ENCODE measurements around the gene RBFA.

Gene RBFA

GRCh38 chr18:80067321-80067720 lies 33.1 kb downstream of the RBFA start:
- Histone ChIP-seq H3K4me3 (ENCODE audit: severe bottlenecking) (no peak overlapping the region), H3K9me3 (ENCODE audit: severe bottlenecking) (no peaks in the 10 kb centered on the region), H3K4me1 (ENCODE audit: insufficient read depth, poor library complexity, severe bottlenecking) (no peaks in the 10 kb centered on the region), H3K27ac (ENCODE audit: poor library complexity, severe bottlenecking) (no peak overlapping the region), H3K36me3 (ENCODE audit: low read depth) (no peaks in the 10 kb centered on the region), H3K27me3 (ENCODE audit: insufficient read depth, poor library complexity, severe bottlenecking) (no peaks in the 10 kb centered on the region)
- TF ChIP-seq CTCF (IDR thresholded peaks at IDR 0.05; ENCODE audit: poor library complexity, severe bottlenecking) = no peak
- no peak for ATAC-seq (ENCODE audit: low read depth)
- no peak for DNase-seq (ENCODE audit: low spot score)

- no peak for TF ChIP-seq CTCF (IDR thresholded peaks at IDR 0.05; ENCODE audit: poor library complexity, severe bottlenecking)
- H3K4me1 ChIP-seq (ENCODE audit: insufficient read depth, poor library complexity, severe bottlenecking) = no peaks in the 10 kb centered on the region
- no peak for ATAC-seq (ENCODE audit: low read depth)
- no peak for DNase-seq (ENCODE audit: low spot score)
- no peak overlapping the region for H3K4me3 ChIP-seq (ENCODE audit: severe bottlenecking)
- H3K27me3 ChIP-seq (ENCODE audit: insufficient read depth, poor library complexity, severe bottlenecking) = no peaks in the 10 kb centered on the region
- no peak overlapping the region for H3K27ac ChIP-seq (ENCODE audit: poor library complexity, severe bottlenecking)
- no peaks in the 10 kb centered on the region for H3K36me3 ChIP-seq (ENCODE audit: low read depth)
- no peaks in the 10 kb centered on the region for H3K9me3 ChIP-seq (ENCODE audit: severe bottlenecking)
Observed at GRCh38 chr18:80067897-80068296, 33.7 kb downstream of the RBFA start.

- TF ChIP-seq CTCF (IDR thresholded peaks at IDR 0.05; ENCODE audit: poor library complexity, severe bottlenecking) = no peak
- DNase-seq (ENCODE audit: low spot score) (no peak), ATAC-seq (ENCODE audit: low read depth) (no peak)
- Histone ChIP-seq H3K4me1 (ENCODE audit: insufficient read depth, poor library complexity, severe bottlenecking) (no peaks in the 10 kb centered on the region), H3K4me3 (ENCODE audit: severe bottlenecking) (no peak overlapping the region), H3K36me3 (ENCODE audit: low read depth) (no peaks in the 10 kb centered on the region), H3K9me3 (ENCODE audit: severe bottlenecking) (no peaks in the 10 kb centered on the region), H3K27me3 (ENCODE audit: insufficient read depth, poor library complexity, severe bottlenecking) (no peaks in the 10 kb centered on the region), H3K27ac (ENCODE audit: poor library complexity, severe bottlenecking) (no peak overlapping the region)
Observed at GRCh38 chr18:80068571-80069272, 34.5 kb downstream of the RBFA start.

- H3K27ac ChIP-seq (ENCODE audit: poor library complexity, severe bottlenecking) = no peak overlapping the region
- DNase-seq (ENCODE audit: low spot score) (no peak), ATAC-seq (ENCODE audit: low read depth) (no peak)
- H3K4me1 ChIP-seq (ENCODE audit: insufficient read depth, poor library complexity, severe bottlenecking) = no peaks in the 10 kb centered on the region
- H3K27me3 ChIP-seq (ENCODE audit: insufficient read depth, poor library complexity, severe bottlenecking) = no peaks in the 10 kb centered on the region
- TF ChIP-seq CTCF (IDR thresholded peaks at IDR 0.05; ENCODE audit: poor library complexity, severe bottlenecking) = no peak
- H3K9me3 ChIP-seq (ENCODE audit: severe bottlenecking) = no peaks in the 10 kb centered on the region
- no peaks in the 10 kb centered on the region for H3K36me3 ChIP-seq (ENCODE audit: low read depth)
- H3K4me3 ChIP-seq (ENCODE audit: severe bottlenecking) = no peak overlapping the region
Observed at GRCh38 chr18:80070825-80071224, 36.6 kb downstream of the RBFA start.

GRCh38 chr18:80074183-80074582 lies 39.9 kb downstream of the RBFA start:
- ATAC-seq (ENCODE audit: low read depth) (no peak), DNase-seq (ENCODE audit: low spot score) (no peak)
- TF ChIP-seq CTCF (IDR thresholded peaks at IDR 0.05; ENCODE audit: poor library complexity, severe bottlenecking) = no peak
- no peaks in the 10 kb centered on the region for H3K9me3 ChIP-seq (ENCODE audit: severe bottlenecking)
- no peak overlapping the region for H3K27ac ChIP-seq (ENCODE audit: poor library complexity, severe bottlenecking)
- H3K4me3 ChIP-seq (ENCODE audit: severe bottlenecking) = no peak overlapping the region
- H3K4me1 ChIP-seq (ENCODE audit: insufficient read depth, poor library complexity, severe bottlenecking) = no peaks in the 10 kb centered on the region
- H3K27me3 ChIP-seq (ENCODE audit: insufficient read depth, poor library complexity, severe bottlenecking) = no peaks in the 10 kb centered on the region
- no peaks in the 10 kb centered on the region for H3K36me3 ChIP-seq (ENCODE audit: low read depth)
